Activated T-cell treated with anti-CD3 and anti-CD28 coated beads for 48 hours (primary cell): ENCODE measurements around the gene ERAL1.
"Not testable (repeated sequence)": the region's sequence is repeated elsewhere in the genome, so short reads cannot be mapped to it uniquely, and the experiment has no call there.

Experiments used
- DNase-seq: peaks from one replicate; pipeline ENCODE4 v3.0.0-alpha.2; 2020; ENCODE audit warnings: low read depth

ERAL1 gene

DNA sequence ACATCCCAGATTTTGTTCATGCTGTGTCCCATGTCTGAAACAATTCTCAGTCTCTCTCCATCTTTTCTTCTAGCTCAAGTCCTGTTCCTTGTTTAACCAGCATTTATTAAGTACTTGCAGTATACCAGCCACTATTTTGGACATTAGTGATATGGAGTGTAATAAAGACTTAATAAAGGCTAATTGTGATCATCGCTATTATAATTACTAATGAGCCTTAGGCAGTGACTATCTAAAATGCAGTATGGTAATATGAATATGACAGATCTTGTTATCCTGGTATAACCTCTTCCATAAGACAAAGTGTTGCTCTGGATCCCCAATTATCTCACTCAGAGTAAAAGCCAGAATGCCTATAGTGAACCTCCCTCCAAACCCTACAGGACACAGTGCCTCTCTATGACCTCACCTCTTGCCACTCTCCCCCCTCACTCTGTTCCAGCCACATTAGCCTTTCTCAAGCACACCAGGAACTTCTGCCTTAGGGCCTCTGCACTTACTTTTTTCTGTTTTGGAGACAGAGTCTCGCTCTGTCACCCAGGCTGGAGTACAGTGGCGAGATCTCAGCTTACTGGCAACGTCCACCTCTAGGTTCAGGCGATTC, 44.5 kb downstream of the ERAL1 start:
- DNase-seq: no peak

DNA sequence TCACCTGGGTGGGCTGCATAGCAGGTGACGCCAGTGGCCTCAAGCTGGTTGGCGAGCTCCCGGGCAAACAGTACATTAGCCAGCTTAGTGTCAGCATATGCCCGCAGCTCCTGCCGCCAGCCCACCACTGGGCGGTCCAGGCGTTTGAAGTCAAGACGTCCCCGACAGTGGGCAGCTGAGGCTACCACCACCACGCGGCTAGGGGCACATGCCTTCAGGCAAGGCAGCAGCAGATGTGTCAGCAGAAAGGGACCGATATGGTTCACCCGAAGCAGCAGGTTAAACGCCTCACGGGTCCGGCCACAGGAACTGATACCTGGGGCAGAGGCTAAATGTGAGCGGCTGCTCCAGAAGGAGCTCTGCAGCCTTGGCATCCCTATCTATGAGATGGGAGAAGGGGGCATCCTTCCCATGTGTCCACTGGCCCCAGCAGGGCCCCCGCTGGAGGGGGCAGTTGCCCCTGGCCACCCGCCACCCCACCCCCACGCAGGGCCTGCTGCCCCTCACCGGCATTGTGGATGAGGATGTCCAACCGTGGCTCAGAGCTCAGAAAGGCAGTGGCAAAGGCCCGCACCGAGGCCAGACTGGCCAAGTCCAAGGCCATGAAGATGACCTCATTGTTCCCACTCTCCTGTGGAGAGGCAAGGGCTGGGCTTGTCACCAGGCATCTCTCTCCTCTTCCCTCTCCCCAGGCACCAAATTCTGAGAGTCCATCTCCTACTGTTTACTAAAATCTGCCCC, 46.3 kb downstream of the ERAL1 start:
- DNase-seq: no peak

DNA sequence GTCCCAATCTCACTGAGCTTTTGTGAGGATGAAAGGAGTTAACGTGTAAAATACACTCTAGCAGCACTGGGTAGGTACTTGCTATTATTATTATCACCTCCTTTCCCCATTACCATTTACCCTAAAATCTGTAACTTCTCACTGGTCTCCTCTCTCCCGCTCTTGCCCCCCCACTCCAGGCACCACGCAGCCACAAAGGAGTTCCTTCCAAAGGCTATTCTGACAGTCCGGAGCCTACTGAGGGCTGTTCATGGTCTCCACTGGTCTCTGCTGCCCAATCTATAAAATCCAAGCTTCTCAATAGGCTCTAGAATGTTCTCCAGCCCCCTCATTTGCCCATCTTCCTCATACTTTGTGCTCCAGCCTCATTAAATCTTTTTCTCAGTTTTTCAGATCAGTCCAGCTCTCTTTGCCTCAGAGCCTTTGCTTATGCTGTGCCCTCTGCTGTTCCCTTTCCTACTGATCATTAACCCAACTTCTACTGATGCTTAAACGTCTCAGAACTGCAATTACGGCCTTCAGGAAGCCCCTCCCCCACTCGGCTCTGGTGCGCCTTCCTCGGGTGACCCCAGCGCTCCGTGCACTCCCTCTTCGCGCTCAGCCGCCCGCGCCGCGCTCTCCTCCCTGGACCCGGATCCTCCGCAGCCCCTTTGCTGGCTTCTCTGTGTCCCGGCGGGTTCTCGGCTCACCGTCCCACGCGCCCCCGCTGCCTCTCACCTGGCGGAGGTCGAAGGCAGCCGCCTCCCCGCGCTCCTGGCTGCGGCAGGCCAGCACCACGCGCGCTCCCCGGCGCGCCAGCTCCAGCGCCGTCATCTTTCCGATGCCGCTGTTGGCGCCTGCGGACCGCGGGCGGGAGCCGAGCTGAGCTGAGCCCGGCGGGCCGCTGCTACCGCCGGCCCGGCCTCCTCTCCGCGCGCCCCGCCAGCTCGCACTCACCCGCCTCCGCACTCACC, 47.3 kb downstream of the ERAL1 start:
- DNase-seq: peak; percentile 55

DNA sequence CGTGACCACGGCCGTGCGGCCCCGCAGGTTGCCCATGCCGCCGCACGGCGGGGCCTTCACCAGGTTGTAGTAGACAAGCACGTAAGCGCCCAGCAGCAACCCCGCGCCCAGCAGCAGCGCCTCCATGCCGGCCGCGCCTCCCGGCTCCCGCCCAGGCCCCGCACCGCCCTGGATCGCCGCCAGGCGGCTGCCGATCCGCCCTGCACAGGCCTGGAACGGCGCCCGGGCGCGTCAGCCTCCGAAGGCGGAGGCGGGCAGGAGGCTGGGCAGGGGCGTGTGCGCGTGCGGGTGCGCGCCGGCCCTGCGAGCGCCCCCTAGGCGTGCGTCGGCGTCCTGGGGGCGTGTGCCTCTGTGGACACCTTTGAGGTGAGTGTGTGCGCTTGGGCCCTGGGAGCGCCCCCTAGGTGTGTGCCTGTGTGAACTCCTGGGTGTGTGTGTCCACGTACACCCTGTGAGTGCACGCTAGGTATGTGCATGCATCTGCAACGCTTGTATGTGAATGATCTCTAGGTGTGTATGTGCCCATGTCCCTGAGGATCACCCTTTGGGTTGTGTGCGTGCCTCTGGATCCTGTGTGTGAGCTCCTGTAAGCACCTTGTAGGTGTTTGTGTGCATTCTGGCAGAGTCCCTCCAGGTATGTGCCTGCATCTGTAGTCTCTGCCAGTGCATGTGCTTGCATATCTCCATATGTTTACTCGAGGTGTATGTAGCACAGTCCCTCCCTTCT, 48.2 kb downstream of the ERAL1 start, which contains the start of gene DHRS13:
DHRS13 (minus strand) TSS at position 261 of the 727 bp plus-strand sequence; CDS start at position 126, 135 bp downstream.
- peak; percentile 97 for DNase-seq

DNA sequence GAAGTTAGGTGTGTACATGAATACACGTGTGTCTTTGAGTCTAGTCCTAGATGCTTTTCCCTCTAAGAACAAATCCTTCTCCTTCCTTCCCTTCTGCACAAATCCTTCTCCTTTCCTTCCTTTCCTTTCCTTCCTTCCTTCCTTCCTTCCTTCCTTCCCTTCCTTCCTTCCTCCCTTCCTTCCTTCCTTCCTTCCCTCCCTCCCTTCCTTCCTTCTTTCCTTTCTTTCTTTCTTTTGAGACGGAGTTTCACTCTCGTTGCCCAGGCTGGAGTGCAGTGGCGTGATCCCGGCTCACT, 48.7 kb downstream of the ERAL1 start:
- DNase-seq: not testable (repeated sequence)

DNA sequence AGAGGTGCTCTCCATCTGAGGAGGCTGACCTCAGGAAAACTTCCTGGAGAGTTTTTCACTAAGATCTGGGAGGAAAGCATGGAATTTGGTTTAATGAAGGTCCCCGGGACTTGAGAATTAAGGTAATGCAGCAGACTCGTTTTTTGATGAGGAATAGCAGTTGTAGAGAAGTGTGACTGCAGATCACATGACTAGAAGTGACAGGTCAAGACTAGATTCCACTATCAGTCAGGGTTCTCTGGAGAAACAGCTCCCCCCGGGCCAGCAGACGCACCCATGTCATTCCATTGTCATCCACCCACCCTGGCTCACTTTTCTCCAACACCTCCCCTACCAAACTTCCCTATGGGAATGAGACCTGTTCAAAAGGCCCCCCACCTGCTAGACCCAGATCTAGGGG, 50.0 kb downstream of the ERAL1 start:
- DNase-seq: no peak

DNA sequence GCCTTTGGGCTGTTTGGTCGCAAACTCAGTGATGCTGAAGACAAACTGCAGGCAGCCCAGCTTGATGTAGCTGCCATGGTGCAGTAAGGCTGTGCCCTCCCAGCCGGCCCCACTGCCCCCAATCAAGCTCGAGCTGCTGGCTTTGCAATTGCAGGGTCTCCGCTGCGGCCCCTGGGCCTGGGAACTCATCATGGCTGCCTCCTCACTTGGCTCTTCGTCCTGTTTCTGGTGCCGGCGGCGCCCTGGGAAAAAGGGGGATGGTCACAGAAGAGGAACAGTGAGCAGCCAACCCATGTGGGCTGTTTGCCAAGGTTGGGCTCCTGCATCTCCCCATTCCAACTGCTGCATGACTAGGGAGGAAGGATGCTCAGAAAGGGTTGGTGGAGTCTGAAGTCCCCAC, 51.5 kb downstream of the ERAL1 start:
- DNase-seq: no peak

DNA sequence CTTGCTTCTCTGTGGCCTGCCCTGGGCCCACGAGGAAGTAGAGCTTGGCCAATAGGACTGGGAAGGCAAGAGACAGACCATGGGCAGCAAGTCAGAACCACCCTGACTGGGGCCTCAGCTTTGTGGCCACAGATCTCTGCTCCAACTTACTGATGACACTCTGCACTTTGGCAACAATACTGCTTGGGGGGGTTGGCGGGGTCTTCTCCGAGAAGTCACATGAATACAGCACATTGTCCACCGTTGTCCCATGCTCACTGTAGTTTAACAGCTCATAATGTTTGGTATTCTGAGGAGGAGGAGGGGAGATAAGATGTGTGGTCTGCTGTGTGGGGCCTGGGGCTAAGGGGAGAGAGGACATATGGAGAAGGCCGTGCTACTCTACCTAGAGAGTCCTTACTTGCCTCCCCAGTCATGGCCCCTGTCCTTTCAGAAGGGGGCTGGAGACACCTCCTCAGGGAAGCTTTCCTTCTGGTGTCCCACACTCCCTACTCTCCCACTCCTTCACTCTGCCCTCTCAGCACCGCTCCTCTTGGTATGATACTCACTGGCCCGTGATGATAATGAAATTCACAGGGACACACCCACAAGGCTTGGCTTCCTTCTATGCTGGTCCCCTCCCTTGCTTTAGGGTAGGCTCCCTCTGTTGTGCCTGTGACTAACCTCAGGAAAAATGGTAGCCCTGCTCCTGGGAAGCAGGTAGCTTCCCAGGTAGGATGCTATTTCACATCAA, 52.1 kb downstream of the ERAL1 start:
- no peak for DNase-seq

DNA sequence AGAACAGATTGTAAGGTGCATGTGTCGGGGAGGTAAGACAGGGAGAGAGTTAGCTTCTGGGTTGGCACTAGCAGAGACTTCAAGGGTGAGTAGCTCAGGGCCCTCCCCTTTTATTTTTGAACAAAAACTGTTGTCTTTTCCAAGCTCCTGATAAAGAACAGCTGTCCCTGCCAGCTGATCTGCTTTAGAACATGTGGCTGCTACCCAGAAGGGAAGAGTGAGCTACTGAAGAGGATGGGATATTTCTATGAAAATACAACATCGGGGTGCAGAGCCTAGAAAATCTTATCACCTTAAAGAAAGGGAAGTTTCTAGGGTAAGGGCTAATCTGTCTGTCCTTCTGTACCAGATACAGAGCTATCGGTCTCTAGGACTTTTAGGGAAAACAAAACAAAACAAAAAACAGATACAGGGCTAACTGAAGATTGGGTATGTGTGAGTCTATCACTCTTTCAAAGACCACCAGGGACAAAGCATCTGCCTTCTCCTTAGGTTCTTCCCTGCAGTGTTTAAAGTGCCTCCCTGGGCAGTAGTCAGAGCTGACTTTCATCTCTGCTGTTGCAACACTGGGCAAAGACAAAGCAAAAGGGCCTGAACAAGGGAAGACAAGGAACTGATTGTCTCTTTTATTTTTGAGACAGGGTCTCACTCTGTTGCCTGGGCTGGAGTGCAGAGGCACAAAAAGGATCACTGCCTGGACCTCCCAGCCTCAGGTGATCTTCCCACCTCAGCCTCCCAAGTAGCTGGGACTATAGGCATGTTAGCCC, 53.1 kb downstream of the ERAL1 start:
- no peak for DNase-seq

DNA sequence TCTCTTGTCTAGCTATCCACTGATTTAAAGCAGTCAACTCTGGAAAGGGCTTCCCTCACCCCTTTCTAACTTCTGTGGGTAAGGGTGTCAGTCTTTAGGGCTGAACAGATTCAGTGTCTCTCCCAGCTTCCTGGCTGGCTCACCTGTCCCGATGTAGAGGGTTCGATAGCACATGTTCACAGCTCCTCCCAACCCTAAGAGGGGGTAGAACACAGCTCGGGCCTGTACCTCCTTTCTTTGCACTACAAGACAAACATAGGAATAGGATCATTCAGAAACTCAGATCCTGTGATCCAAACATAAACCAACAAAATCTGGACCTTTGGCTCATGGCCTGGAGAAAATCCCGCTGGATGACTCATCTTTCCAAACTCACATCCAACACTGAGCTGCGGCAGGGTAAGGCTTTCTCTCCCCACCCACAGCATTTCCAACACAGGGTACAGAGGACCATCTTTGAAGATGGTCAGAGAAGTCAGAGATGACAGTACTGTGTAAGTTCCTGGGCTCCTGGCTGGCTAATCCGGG, 53.9 kb downstream of the ERAL1 start:
- DNase-seq: no peak

DNA sequence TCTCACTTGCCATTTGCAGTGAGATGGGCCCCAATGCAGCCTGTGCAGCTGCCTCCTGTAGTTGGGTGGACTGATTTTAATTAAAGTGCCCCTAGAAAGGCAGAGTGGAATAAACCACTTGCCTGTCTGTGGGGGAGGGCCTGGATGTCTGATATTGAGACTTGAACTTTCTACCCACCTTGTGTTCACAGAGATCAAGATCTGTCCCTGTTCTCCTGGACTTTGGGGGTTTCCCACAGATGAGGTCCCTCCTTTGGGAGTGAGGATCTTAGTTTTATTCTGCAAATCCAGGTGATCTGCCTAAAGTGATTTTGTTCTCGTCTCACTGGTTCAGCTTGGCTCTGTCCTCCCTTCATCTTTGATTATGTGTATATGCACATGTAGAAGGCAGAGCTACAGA, 55.7 kb downstream of the ERAL1 start:
- no peak for DNase-seq
